ENCODE measurements around the gene TRAP1. TPM values are rescaled to one million over a fixed set of nuclear protein-coding genes. Genes with fewer than 3 reads are reported as not detected.
A peak's percentile ranks its signal among the peaks of the same experiment; 100 is the strongest.
"Not testable (repeated sequence)": the region's sequence is repeated elsewhere in the genome, so short reads cannot be mapped to it uniquely, and the experiment has no call there.

The TRAP1 gene
- total RNA-seq, 2 experiments from 2014 or later: 343 to 379 TPM

DNA sequence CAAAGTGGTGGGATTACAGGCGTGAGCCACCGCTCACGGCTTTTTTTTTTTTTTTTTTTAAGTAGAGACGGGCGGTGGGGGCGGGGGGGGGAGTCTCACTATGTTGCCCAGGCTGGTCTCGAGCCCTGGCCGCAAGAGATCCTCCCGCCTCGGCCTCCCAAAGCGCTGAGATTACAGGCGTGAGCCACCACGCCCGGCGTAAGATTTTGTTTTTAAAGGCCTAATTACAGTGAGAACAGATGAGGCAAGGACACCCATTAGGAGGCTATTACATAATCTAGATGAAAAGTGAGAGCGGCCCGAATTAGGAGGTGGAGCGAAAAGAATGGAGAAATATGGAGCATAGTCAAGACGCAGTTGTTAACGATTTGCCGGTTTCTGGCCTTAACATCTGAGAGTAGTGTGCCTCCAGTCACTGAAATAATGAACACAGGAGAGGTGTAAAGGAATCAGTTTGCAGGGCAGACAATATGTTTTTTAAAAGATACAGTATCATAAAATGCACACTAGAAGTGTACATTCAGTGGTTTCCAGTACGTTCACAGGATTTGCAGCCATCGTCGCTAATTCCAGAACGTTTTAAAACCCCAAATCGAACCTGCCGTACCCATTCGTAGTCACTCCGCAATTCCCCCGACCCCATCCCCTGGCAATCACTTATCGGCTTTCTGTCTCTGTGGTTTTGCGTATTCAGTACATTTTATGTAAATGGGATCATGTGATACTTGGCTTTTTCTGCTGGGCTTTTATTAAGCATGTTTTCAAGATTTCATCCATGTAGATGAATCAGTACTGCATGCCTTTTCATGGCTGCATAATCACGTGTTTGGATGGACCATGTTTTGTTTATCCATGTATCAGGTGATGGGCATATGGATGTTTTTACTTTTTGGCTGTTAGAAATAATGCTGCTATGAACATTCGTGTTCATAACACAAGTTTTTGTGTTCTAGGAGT, 104.5 kb downstream of the TRAP1 start:
- POLR2A ChIA-PET: interaction anchor here (0.9 to 1.3 kb wide), 5 partner anchors 9 to 88 kb away, joined by 3 to 5 read pairs (median 3); partner anchors contain the start of gene NLRC3
- Mint-ChIP-seq H3K27me3 (no peaks in the 10 kb centered on the region), H3K9me3 (no peaks in the 10 kb centered on the region), H3K27ac (peak overlapping the region; percentile 94), H3K4me3 (peak overlapping the region; percentile 91), H3K36me3 (ENCODE audit: low read depth) (peaks cover 22% of the 10 kb centered on the region), H3K4me1 (ENCODE audit: low read depth) (peaks cover 45% of the 10 kb centered on the region)
- intact Hi-C loops (cut with micrococcal nuclease): no loop called here
- no peak for DNase-seq
- TF ChIP-seq, protein P1, sequence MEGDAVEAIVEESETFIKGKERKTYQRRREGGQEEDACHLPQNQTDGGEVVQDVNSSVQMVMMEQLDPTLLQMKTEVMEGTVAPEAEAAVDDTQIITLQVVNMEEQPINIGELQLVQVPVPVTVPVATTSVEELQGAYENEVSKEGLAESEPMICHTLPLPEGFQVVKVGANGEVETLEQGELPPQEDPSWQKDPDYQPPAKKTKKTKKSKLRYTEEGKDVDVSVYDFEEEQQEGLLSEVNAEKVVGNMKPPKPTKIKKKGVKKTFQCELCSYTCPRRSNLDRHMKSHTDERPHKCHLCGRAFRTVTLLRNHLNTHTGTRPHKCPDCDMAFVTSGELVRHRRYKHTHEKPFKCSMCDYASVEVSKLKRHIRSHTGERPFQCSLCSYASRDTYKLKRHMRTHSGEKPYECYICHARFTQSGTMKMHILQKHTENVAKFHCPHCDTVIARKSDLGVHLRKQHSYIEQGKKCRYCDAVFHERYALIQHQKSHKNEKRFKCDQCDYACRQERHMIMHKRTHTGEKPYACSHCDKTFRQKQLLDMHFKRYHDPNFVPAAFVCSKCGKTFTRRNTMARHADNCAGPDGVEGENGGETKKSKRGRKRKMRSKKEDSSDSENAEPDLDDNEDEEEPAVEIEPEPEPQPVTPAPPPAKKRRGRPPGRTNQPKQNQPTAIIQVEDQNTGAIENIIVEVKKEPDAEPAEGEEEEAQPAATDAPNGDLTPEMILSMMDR (IDR thresholded peaks at IDR 0.05): no peak
- no peak for ATAC-seq
- CTCF ChIA-PET: interaction anchor here (0.7 to 1.5 kb wide), 3 partner anchors 13 to 330 kb away, joined by 3 to 5 read pairs (median 4); no protein-coding TSS in a partner anchor

DNA sequence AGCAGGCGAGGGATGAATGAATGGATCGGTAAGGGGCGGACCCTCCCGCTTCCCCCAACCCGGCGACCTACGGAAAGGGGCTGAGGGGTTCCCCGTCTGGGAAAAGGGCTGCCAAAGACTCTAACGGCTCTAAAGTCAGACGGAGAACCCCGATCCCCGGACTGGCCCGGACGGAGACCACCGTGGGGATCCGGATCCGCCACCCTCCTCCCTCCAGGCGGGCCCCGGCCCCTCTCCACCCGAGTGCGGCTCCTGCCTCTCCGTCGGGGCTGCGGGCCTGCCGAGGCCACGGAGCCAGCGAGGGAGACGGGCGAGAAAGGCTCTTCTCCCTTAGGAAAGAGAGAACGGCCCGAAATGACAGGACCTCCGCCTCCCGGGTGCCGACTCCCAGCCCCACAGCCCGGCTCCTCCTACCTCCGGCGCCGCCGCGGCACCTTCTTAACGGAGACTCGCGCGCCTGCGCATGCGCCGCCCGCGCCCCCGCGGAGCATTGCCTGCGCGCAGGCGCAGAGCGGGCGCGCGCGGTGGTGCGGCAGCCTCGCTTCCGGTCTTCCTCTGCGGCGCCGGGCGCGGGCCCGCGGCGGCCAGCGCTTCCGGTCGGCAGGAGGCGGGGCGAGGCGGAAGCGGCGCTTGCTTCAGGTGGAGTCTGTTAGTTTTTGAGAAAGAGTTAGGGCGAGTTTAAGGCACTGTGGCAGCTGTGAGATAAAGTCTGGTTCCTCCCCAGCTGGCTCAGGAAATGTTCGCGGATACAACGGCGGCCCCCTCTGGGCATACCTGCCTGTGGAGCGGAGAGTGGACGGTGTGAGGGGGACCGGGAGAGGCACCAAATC, 106.0 kb downstream of the TRAP1 start, which contains the start of gene SLX4:
Gene SLX4, minus strand, starts transcription at position 461 of the 830 bp plus-strand sequence. CDS start 2,642 bp downstream, outside the sequence.
- ATAC-seq (peak; percentile 90), DNase-seq (peak; percentile 90)
- TF ChIP-seq, protein P1 (IDR thresholded peaks at IDR 0.05): no peak
- CTCF ChIA-PET: interaction anchor here (1.2 to 1.5 kb wide), 2 partner anchors 15 to 85 kb away, joined by 4 to 5 read pairs; no protein-coding TSS in a partner anchor
- Mint-ChIP-seq H3K4me3 (peak within 1 kb of the TSS; percentile 91), H3K9me3 (no peaks in the 10 kb centered on the region), H3K27ac (peak within 1 kb of the TSS; percentile 94), H3K36me3 (ENCODE audit: low read depth) (peaks cover 19% of the 10 kb centered on the region), H3K4me1 (ENCODE audit: low read depth) (peaks cover 40% of the 10 kb centered on the region), H3K27me3 (no peaks in the 10 kb centered on the region)
- intact Hi-C loops (cut with micrococcal nuclease): no loop called here
- POLR2A ChIA-PET: interaction anchor here (0.7 to 1.3 kb wide), 9 partner anchors 10 to 139 kb away, joined by 3 to 5 read pairs (median 3); partner anchors contain the start of gene NLRC3

DNA sequence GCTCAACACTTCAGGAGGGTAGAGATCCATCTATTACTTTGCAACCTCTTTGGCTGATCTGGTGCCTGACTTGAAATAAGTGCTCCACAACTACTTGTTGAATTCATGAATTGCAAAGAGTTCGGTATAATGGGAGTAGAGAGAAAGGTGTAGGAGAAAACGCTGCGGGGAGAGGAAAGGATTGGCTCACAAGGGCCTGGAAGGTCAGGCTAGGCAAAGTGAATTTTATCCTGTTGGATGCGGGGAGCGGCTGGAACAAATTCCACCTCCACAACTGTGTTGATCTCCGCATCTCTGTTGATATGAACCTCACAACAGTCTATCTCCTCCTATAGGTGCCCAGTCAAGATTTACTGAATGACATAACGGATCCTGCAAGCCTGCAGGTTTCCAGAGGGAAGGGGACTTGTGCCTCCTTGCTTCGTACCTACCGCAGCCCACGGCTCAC, 106.6 kb downstream of the TRAP1 start:
- peak overlapping the region; percentile 76 for H3K27ac Mint-ChIP-seq
- ATAC-seq (no peak), DNase-seq (no peak)
- ChIA-PET CTCF (no interaction called here), POLR2A (interaction anchor here (0.7 to 1.0 kb wide), 2 partner anchors 8 to 11 kb away, joined by 3 read pairs; no protein-coding TSS in a partner anchor)
- no peaks in the 10 kb centered on the region for H3K9me3 Mint-ChIP-seq
- TF ChIP-seq, protein P1 (IDR thresholded peaks at IDR 0.05): no peak
- intact Hi-C loops (cut with micrococcal nuclease): no loop called here
- peak overlapping the region; percentile 91 for H3K4me3 Mint-ChIP-seq
- H3K4me1 Mint-ChIP-seq (ENCODE audit: low read depth): peaks cover 37% of the 10 kb centered on the region
- peaks cover 19% of the 10 kb centered on the region for H3K36me3 Mint-ChIP-seq (ENCODE audit: low read depth)
- H3K27me3 Mint-ChIP-seq: no peaks in the 10 kb centered on the region

DNA sequence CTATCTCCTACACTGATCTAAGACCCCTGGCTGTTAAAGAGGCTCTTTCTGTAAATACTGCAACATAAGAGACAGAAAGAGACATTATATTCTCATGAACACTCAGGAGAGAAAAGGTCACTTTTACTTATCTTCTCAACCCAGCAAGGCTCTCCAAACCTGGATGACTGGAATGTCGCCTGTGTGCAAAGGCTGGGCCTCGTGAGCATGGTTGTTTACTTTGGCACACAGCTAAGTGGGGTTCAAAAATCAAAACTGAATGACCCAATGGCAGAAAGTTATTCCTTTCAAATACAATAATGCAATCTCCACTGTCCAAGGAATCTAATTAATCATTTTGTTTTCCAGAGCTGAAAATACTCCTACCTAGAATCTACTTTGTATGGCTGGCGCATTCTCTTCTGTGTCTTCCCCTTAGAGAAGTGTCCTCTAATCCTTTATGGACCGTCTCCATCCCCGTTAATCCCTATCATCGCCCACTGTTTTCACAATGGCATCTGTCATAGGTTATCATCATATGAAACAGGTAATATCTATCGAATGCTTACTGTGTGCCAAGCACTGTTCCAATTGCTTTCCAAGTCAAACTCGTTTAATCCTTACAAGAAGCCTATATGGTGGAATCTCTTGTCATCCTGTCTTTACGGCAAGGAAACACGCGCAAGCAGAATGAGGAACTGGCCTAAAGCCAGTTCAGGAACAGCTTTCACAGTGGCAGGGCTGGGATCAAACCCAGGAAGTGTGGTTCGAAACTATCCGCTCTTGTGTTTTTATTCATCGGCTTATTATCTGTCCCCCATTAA, 107.2 kb downstream of the TRAP1 start:
- Mint-ChIP-seq H3K4me3 (peak overlapping the region; percentile 91), H3K27ac (no peak overlapping the region), H3K36me3 (ENCODE audit: low read depth) (peaks cover 17% of the 10 kb centered on the region), H3K9me3 (no peaks in the 10 kb centered on the region), H3K27me3 (no peaks in the 10 kb centered on the region), H3K4me1 (ENCODE audit: low read depth) (peaks cover 31% of the 10 kb centered on the region)
- CTCF ChIA-PET: no interaction called here
- POLR2A ChIA-PET: interaction anchor here (0.7 to 1.0 kb wide), 2 partner anchors 7 to 11 kb away, joined by 3 read pairs; no protein-coding TSS in a partner anchor
- TF ChIP-seq, protein P1 (IDR thresholded peaks at IDR 0.05): no peak
- DNase-seq (no peak), ATAC-seq (no peak)
- intact Hi-C loops (cut with micrococcal nuclease): no loop called here

DNA sequence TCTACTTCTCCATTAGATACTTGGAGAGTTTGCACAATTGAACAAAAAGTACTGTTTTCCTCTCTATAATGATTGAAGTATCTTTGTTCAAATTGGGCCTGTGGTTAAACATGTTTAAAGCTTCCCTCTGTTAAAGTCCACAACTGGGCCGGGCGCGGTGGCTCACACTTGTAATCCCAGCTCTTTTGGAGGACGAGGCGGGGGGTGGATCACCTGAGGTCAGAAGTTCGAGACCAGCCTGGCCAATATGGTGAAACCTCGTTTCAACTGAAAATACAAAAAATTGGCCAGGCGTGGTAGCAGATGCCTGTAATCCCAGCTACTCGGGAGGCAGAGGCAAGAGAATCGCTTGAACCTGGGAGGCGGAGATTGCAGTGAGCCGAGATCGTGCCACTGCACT, 108.3 kb downstream of the TRAP1 start:
- ATAC-seq; DNase-seq; H3K4me3 Mint-ChIP-seq; H3K27ac Mint-ChIP-seq; CTCF ChIA-PET; POLR2A ChIA-PET; intact Hi-C loops (cut with micrococcal nuclease); H3K27me3 Mint-ChIP-seq; H3K9me3 Mint-ChIP-seq: not testable (repeated sequence)
- peaks cover 22% of the 10 kb centered on the region for H3K4me1 Mint-ChIP-seq (ENCODE audit: low read depth)
- H3K36me3 Mint-ChIP-seq (ENCODE audit: low read depth): peaks cover 16% of the 10 kb centered on the region
